HT1080 (cell line): Measurements from ENCODE around the gene CTNNA2. TPM values are rescaled to one million over a fixed set of nuclear protein-coding genes. Genes with fewer than 3 reads are reported as not detected.

Experiments
- DNase-seq: peaks from one replicate; pipeline ENCODE4 v3.0.0-alpha.2; 2015; ENCODE audit warnings: low read depth
- total RNA-seq: library from RNA; depleted of rRNA; stranded (reverse); fragments of >200 nt; shearing (Covaris generic); gene quantifications from 2 replicates; pipeline ENCODE4 v1.2.3, GENCODE V29; 2014

Gene CTNNA2
- total RNA-seq, 1 experiment from 2014 or later: not detected

DNA sequence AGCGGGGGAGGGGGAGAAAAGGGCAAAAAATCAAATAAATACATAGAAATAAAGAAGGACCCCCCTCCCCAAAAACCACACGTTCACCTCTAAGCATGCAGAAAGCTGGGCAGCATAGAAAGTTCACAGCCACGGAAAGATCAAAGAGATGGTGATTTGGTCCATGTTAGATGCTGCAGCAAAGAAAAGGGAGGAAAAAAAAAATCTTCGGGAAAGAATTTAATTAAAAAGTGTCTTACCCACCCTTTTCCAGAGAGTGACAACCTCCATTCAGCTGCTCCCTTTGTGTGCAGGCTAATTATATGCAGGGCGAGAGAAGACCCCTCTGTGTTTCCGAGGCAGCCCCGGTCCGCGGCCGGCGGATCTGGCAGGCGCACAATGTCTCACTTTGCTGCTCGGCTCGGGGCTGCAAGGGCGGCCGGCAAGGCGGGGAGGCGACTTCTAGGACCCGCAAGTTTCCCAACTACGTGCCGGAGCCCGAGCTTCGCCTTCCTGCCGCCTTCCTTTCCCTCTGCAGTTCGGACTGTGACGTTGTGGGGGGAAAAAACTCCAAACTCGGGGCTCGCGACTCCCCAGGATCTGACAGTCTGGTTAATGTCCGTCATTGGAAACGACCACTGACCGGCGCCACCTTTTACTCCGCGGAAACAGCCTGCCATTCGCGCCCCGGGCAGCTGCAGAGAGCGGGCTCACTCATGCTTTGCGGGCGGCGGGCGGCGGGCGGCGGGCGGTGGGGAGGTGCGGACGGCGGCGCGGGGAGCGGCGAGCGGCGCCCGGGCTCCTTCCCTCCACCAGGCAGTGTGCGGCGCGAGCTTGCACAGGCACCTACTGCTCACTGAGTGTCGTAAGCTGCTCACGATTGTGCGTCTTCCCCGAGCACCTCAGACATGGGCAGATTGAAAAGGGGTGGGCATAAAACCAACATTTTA, 791.3 kb downstream of the CTNNA2 start, which contains the start of gene LRRTM1:
TSS of gene LRRTM1 (minus strand) at position 844 of the 929 bp plus-strand sequence. CDS start 933 bp downstream, outside the sequence.
- DNase-seq: no peak

DNA sequence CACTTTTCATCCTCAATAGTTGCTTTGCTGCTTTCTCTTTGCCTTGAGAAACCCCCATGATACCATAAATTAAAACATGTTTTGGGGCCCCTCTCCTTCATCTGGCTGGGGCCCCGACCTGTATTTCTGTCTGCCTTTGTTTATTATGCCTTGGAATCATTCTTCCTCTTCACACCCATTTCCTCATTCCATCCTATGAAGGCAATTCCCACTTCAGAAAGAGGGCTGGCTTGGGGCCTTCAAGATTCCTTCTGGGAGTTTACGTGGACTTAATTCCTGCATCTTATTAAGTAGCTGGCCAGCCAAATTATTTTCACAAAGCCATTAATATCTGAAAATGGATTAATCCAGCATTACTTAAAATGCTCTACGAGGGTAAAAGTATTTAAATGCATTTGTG, 798.5 kb downstream of the CTNNA2 start:
- DNase-seq: no peak

DNA sequence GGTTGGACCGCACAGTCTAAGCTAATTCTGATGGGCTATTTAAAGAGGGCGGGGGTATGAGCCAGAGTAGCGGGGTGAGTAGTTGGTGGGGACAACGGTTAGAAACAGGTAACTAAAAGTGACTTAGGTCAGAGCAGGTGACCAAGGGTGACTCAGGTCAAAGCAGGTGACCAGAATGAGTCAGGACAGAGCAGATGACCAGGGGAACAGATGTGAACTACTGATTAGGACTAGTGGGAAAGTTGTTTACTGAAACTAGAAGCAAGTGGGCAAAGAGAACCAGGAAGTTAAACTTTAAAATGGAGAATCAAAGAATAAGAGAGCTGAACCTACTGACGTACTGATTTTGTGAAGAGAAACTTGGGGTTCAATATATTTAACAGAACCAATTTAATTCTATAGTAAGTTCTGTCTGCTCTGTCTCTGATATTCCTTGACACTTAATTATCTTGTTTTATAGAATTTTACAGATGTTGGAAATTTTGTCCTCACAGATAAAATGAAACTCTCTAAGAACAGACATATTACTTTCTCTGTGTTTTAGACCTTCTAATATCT, 799.5 kb downstream of the CTNNA2 start:
- no peak for DNase-seq

DNA sequence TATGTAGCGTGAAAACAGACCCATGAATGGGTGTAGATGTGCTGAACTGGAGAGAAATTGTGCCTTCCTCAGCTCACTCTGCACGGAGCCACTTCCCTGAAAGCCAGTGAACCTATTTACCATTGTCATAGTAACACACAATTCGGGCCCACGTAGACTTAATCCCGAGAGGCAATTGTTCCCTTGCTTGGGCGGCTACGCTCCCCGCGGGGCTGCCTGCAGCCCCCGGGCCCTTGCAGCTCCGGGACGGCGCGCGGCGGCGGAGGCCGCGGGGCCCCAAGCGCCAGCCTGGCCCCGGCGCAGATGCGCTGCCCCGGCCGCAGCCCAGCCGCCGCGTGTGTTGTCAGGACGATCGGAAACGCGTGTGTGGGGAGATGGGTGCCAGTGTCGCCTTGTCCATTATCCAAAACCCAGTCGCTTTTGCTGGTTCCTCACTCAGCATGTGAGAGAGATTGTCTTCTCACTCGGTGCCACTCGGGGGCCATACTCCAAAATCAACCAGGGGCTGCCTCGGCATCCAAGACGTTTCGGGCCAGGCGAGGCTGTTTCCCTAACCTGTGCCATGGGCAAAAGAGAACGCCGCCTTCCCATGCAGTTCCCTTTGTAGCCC, 809.6 kb downstream of the CTNNA2 start:
- DNase-seq: no peak

DNA sequence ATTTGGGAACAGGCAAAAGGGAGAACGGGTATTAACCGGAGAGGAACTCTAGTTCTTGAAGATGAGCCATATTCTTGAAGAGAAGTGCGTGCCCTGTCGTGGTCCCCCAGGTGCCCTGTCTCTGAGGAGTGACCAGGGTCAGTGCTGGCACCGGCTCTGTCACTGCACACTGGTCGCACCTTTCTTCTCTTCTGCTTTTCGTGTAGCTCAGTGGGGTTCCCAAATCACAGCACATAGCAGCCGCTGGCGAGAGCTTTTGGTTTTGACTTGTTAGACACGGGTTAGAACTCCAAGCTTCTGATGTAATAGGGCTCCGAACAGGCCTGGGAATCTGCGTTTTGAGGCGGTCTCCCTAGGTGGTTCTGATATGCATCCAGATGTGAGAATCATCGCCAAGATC, 810.1 kb downstream of the CTNNA2 start:
- no peak for DNase-seq

DNA sequence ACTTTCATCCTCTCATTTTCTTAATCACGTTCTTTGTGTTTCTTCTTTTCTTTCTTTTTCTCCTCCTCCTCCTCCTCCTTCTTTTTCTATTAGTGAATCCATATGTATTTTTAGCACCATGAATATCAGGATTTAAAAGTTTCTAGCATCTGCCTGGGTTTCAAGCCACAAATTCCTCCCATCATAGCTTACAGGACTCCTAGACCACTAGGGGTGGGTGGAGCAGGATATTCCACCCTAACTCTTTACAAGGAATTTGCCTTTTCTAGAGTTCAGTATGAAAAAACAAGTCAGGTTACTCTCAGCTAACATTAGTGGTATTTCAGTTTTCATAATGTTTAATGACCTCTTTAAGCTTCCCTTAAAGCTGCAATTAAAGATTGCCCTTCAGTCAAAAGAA, 810.8 kb downstream of the CTNNA2 start:
- no peak for DNase-seq

DNA sequence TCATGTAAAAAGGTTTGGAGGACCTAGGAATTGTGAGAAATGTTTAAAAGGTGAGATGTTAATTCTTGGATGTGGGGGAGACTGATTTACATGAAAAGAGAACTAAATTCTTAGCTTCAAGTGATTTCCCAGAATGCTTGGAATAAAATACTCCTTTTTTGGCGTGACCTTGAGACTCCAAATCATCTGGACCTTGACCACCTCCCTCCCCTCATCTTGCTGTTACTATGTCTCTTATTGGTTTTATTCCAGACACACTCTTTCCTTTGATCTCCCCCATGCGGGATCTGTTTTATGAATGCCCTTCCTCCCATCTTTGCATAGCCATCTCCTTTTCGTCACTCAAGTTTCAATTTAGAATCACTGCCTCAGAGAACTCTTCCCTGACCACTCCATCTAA, 811.7 kb downstream of the CTNNA2 start:
- no peak for DNase-seq

DNA sequence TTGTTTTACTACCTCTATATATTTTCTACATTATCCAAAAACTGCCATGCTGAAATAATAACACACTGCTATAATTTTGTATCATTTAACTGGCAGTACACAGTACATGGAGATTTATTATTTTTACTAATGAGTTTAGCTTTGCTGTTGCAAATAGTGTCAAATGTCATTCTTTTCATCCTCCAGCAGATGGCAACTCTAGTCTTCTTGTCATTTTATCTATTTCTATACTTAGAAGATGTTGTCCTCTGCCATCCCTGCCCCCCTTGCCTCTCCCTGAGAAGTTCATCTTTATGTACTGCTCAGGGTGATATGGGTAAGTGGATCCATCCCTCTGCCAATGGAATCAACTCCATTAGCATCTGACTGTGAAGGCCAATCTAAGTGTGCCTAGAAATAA, 813.4 kb downstream of the CTNNA2 start:
- peak; percentile 6 for DNase-seq

DNA sequence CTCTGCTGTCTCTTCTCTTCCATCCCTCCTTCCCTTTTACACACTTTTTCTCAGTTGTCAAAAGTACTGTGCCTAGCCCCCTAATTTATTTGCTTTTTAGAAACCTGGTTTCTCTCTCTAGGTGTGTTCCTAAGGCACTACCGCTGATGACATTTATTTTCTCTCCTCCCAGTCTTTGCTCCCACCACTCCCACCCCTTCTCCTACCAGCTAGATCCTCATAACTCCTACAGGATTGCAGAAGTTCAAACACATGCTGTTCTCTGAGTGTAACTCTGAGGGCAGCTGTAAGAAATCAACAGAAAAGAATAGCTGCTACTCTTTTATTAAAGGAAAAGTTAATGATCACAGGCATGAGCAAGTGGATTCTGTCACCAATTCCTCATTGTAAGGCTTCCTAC, 814.0 kb downstream of the CTNNA2 start:
- no peak for DNase-seq

DNA sequence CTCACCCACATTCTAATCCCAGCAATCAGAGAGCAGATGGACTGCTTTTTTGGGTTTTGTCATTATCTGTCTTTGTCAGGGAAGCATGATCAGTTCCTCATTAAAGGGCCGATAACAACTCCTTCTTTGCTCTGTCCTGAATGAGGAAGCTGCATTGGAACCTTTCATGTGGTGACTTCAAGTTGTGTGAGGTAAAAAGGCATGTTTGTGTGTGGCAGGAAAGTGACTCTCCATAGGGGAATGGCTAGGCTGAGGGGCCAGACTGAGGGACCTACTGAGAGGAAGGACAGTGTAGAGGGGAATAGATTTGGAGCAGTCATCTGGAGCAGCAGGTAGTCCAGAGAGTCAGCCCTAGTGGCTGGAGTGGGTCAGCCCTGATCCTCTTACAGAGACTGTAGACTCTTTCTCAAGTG, 815.3 kb downstream of the CTNNA2 start:
- no peak for DNase-seq

DNA sequence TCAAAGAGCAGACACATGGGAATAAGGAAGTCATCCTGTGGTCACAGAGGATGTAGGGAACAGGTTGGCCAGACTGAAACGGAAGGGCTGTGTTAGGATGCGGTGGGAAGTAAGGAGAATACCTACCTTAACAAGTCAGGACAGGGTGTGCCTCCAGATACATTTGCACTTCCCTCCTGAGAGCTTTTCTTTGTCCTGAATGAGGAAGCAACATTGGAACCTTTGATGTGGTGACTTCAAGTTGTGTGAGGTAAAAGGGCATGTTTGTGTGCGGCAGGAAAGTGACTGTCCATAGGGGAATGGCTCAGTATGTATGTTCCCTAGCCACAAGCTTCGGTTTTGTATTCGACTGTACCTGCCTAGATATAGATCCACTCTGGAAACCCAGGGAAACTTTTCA, 816.6 kb downstream of the CTNNA2 start:
- peak; percentile 5 for DNase-seq

DNA sequence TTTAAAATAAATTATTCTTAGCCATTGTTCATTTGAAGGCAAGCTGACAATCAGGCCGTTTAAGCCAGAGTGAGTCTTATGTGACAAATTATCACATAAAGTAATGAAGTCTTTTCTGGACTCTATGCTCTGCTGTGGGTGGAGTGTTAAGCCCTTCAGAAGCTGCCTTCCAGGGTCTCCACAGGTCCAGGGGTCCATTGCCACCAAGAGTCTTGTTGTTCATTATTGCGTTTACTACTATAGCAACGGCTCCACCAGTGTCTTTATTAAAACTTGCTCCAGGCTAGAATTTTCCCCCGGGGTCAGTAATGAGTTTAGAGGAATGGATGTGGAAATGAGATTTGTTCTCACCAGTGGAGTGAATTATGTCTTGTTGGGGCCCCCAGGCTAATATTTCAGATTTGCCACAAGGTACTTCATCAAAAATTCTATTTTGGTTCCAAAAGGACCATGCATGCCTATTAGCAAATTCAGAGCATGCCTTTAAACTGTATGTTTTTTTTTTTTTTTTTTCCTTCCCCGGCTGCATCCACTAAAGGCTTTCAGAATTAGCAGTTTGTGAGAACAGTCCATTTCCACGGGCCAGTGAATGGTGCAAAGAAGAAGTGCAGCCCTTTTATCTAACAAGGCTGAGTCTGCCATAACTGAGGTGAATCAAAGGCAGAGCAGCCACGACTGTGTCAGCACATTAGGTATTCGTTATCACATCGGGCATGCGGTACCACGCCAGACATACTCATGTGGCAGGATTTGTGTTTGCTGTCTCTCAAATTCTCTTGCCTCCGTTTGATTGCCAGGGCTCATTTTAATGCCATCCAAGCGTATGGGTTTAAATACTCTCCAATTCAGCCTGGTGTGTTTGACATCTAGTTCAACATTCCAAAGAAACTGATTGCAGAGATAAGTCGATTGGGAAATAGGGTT, 817.9 kb downstream of the CTNNA2 start:
- no peak for DNase-seq

DNA sequence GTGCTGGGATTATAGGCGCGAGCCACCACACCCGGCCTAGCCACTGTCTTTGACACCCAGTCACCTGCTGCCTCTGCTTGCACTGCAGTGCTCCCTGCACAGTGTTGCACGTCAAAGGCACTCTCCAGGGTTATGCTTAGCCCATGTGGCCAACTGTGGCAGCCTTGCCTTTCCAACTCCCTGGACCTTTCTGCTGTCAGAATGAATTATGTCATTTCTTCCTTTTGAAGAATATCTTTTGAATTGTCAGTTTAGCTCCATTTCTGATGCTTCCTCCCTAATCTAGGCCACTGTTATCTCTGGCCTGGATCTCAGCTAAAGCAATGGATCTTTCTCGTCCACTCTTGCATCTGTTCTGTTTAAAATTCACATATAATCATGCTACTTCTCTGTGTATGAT, 821.0 kb downstream of the CTNNA2 start:
- DNase-seq: no peak

DNA sequence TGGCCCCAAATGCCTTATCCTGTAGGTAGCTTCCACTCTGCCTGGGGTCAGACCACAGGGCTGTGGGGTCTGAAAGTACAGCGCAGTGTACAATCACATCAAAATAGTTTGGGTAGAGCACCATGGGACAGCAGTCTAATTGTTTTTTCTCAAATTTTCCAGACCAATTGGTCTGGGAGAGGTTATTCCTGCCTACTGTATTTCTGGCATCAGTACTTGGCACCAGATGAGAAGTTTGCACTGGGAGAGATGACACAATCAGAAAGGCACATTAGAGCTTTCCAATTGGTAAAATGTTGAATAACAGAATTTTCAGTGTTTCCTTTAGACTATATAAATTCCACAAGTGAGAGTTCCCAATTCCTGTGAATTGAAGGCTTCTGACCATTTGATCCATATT, 822.6 kb downstream of the CTNNA2 start:
- no peak for DNase-seq

DNA sequence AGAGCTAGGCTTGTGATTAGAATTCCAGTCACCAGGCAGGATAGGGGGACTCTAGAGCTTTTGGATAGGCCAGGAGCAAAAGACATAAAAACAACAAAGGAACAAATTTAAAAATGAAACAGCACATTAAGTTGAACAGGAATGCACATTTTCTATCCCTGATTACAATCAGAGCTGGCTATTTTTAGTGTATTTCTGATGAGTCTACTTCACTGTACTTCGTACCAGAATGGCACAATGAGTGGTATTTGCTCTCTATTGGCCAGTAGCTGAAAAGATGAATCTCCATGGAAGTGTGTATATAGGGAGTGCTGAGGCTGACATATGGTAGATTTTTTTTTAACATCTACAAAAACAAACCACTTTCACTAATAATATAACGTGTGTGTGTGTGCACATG, 825.9 kb downstream of the CTNNA2 start:
- DNase-seq: no peak

DNA sequence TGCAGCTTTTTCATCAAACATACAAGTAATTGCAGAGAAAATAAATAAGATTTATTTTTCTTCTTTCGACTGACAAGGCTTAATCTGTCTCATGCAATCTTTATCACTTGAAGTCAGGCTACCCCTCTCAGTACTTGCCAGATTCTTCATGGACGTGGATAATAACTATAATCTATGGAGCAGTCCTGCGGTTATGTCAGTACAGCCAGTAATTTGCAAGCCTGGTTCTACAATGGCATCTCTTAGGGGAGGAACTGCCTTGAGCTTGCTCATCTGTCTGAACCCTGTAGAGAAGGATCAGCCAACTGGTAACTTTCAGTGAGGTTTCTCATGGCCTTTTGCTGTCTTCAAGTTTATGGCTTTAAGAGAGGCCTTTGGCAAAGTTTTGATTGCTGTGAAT, 827.2 kb downstream of the CTNNA2 start:
- DNase-seq: no peak

DNA sequence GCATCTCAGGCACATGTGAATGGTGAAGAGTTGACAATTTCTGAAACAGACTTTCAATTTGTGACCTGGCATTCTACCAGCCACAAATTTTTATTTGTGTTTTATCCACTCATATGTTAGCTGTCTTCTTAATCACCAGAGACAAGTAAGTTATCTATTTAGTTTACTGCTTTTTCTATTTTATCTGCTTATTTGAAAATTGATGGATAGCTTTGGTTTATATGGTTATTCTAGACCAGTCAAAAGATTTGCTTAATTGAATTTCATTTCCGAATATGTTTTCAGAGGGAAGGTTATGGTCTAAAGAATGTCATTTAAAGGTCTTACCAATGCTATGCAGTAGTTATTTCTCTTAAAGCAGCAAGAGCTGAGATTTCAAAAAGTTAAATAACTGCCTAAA, 835.2 kb downstream of the CTNNA2 start:
- no peak for DNase-seq

DNA sequence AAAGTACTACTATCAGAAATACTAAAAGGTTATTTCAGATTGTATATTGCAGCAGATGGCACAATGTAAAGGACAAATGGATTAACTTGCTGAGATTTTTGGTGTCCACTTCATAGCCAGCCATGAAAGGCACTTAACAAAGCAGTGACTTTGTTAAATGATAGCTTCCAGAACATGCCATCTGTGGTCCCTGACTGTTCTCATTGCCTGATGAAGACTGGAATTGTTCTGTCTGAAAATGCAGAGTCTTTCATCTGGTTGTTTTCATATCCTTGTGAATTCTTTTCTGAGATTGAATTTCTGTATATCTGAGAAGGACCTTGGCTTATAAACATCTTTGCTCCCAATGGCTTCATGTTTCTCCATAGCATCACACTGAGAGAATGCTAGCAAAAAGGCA, 836.1 kb downstream of the CTNNA2 start:
- no peak for DNase-seq

DNA sequence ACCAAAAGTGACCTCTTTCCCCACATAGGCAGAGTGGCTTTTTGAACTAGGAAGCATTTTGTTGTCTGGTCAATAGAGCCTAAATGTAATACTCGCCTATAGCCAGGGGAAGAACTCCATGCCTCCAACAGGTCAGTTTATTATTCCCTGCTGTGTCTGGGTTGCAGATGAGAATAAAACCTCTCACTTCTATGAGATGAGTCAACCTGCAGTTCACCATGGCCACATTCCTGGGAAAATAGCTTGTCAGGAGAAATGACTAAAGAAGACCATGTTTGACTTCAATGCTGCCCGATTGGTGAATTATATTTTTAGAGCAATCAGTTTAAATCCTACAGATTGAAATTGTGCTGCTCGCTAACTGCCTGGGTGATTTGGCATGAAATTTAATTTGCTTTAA, 838.4 kb downstream of the CTNNA2 start:
- peak; percentile 3 for DNase-seq

DNA sequence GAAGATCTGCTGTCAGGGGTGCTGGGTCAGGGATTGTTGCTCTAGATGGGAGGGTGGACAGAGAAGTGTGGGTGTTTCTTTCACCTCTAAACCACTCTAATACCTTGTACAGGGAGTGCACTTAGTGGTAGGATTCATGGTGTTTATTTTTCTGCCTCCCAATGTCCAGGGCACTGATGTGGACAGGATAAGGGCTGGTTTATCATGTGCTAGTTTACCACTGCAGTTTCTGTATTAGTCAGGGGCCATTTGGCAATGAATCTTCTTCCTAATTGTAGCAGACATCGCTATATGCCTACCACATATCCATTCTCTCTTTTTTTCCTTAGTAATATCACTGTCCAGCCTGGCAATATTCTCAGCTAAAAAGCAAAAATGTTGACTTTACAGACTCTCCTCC, 842.0 kb downstream of the CTNNA2 start:
- DNase-seq: no peak

DNA sequence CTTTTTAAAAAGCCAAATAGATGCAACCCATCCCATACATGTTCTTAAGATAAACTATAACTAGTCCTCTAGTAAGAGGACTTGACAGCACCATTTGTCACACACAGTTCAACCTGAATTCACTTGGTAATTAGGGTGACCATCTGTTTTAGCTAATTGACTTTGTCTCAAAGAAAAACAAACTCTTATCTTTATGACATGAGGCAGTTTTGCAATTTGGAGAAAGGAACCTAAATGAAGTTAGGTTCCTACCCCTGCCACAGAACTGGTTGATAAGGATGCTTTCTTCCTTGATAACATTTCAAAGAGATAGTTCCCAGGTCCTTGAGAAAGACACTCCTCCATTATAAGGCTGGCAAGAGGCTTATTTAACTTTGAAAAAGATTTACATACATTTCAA, 849.1 kb downstream of the CTNNA2 start:
- DNase-seq: no peak
